Esophagus squamous epithelium (tissue), 5 donors: Measurements from ENCODE around the gene POU6F2. TPM values are rescaled to one million over a fixed set of nuclear protein-coding genes. Genes with fewer than 3 reads are reported as not detected.

Experiments used
- DNase-seq: peaks from one replicate; lab custom pipeline; 2025; lab: John Stamatoyannopoulos, UW
- H3K27ac ChIP-seq, 4 donors: fragments of 200-600 bp; sonication (generic); one replicate each; pipeline ENCODE4 v1.5.1; 2016 to 2019; ENCODE audit warnings: mild to moderate bottlenecking in 1 of 4
- H3K27me3 ChIP-seq, 4 donors: fragments of 200-600 bp; sonication (generic); 1 replicate in 3 of 4; 2 replicates in 1 of 4; pipeline versions ENCODE4 v1.5.1 to v1.6.0; 2017 to 2021; ENCODE audit warnings: antibody characterized with exemption in 1 of 4
- H3K36me3 ChIP-seq, 3 donors: fragments of 200-600 bp; sonication (generic); one replicate each; pipeline ENCODE4 v1.5.1; 2016 to 2019
- H3K4me1 ChIP-seq, 3 donors: fragments of 200-600 bp; sonication (generic); one replicate each; pipeline ENCODE4 v1.5.1; 2017 to 2019
- H3K4me3 ChIP-seq, 4 donors: fragments of 200-600 bp; sonication (generic); 1 replicate in 3 of 4; 2 replicates in 1 of 4; pipeline ENCODE4 v1.5.1; 2016 to 2019; ENCODE audit warnings: mild to moderate bottlenecking in 2 of 4, moderate library complexity in 1 of 4
- H3K9me3 ChIP-seq, 3 donors: fragments of 200-600 bp; sonication (generic); one replicate each; pipeline ENCODE4 v1.5.1; 2016 to 2019
- POLR2A ChIP-seq, 4 donors: fragments of 450-650 bp; IDR thresholded peaks; one replicate each; pipeline ENCODE4 v1.6.1; 2017; ENCODE audit warnings: antibody characterized with exemption in 4 of 4, mild to moderate bottlenecking in 4 of 4, moderate library complexity in 3 of 4
- whole genome bisulfite sequencing, 2 donors: methylation state at CpG; one replicate each; pipeline ENCODE4 v1.1.5; 2018; 5-methylcytosine and 5-hydroxymethylcytosine counted together
- intact Hi-C: fragments of 100-400 bp; cut with DNase I; formaldehyde crosslinking; loops from one replicate; pipeline ENCODE4 v1.15.0; 2022
- total RNA-seq, 4 donors: library from RNA; depleted of rRNA; stranded (reverse); fragments of >200 nt; gene quantifications; one replicate each; pipeline ENCODE4 v1.1.0, GENCODE V29; 2016
- TF ChIP-seq, protein P1 (sequence below), 6 experiments: fragments of 450-650 bp in 4 of 6; fragments of 200-600 bp in 2 of 6; sonication (generic) in 2 of 6; IDR thresholded peaks; one replicate each; pipeline ENCODE4 v1.5.1; 2016 to 2019; ENCODE audit warnings: antibody characterized with exemption in 6 of 6, mild to moderate bottlenecking in 4 of 6, moderate library complexity in 4 of 6
- donor health status: DM: yes; HTN: yes; CAD: no.

POU6F2 gene
- total RNA-seq, 4 donors from 2014 or later, result 0.76 to 1.6 TPM; not detected in 2

GRCh38 chr7:39132306-39132705 lies 154.6 kb downstream of the POU6F2 start:
- H3K36me3 ChIP-seq, result no peaks in the 10 kb centered on the region
- no peaks in the 10 kb centered on the region for H3K9me3 ChIP-seq
- H3K27ac ChIP-seq, result no peak overlapping the region
- TF ChIP-seq POLR2A (IDR thresholded peaks at IDR 0.05), result no peak
- TF ChIP-seq, protein P1, sequence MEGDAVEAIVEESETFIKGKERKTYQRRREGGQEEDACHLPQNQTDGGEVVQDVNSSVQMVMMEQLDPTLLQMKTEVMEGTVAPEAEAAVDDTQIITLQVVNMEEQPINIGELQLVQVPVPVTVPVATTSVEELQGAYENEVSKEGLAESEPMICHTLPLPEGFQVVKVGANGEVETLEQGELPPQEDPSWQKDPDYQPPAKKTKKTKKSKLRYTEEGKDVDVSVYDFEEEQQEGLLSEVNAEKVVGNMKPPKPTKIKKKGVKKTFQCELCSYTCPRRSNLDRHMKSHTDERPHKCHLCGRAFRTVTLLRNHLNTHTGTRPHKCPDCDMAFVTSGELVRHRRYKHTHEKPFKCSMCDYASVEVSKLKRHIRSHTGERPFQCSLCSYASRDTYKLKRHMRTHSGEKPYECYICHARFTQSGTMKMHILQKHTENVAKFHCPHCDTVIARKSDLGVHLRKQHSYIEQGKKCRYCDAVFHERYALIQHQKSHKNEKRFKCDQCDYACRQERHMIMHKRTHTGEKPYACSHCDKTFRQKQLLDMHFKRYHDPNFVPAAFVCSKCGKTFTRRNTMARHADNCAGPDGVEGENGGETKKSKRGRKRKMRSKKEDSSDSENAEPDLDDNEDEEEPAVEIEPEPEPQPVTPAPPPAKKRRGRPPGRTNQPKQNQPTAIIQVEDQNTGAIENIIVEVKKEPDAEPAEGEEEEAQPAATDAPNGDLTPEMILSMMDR (IDR thresholded peaks at IDR 0.05), result no peak
- H3K4me3 ChIP-seq, result no peak overlapping the region
- H3K27me3 ChIP-seq, result no peaks in the 10 kb centered on the region
- H3K4me1 ChIP-seq, result no peaks in the 10 kb centered on the region
- intact Hi-C loops, result no loop called here
- DNase-seq, result no peak
- WGBS, 2 donors, result 61 to 65% methylated on average over 5 of the region's 5 CpGs

DNA sequence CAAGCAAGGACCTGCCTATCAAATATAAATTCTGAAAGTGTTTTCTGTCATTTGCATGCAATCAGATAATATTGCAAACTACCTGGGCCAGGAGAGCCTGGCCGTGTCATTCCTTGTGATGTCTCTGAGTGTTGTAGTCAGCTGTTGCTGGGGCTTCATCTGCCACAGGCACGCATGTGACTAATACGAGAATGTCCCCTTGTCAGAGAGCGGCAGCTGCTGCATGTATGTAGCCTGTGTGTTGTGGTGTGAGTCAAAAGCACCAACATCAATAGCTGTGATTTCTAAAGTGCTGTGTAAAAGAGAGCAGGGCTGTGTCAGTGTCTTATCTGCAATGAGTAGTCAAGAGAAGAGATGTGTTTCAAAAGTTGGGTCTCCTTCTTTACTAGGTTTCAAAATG lies 155.4 kb downstream of the POU6F2 start:
- H3K4me1 ChIP-seq, result no peaks in the 10 kb centered on the region
- no peaks in the 10 kb centered on the region for H3K27me3 ChIP-seq
- TF ChIP-seq, protein P1 (IDR thresholded peaks at IDR 0.05), result no peak
- TF ChIP-seq POLR2A (IDR thresholded peaks at IDR 0.05), result no peak
- DNase-seq, result no peak
- WGBS, 2 donors, result 82% methylated on average over 4 of the region's 4 CpGs
- no peak overlapping the region for H3K27ac ChIP-seq
- H3K36me3 ChIP-seq, result no peaks in the 10 kb centered on the region
- no peaks in the 10 kb centered on the region for H3K9me3 ChIP-seq
- intact Hi-C loops, result no loop called here
- H3K4me3 ChIP-seq, result no peak overlapping the region

- WGBS, 2 donors, result 56 to 82% methylated on average over 1 of the region's 1 CpG
- no peak overlapping the region for H3K27ac ChIP-seq
- no peaks in the 10 kb centered on the region for H3K9me3 ChIP-seq
- no peaks in the 10 kb centered on the region for H3K36me3 ChIP-seq
- TF ChIP-seq POLR2A (IDR thresholded peaks at IDR 0.05), result no peak
- TF ChIP-seq, protein P1 (IDR thresholded peaks at IDR 0.05), result no peak
- H3K27me3 ChIP-seq, result no peaks in the 10 kb centered on the region
- no peak for DNase-seq
- H3K4me1 ChIP-seq, result no peaks in the 10 kb centered on the region
- intact Hi-C loops, result no loop called here
- H3K4me3 ChIP-seq, result no peak overlapping the region
These were observed 159.8 kb downstream of the POU6F2 start for GRCh38 chr7:39137480-39137879.

DNA sequence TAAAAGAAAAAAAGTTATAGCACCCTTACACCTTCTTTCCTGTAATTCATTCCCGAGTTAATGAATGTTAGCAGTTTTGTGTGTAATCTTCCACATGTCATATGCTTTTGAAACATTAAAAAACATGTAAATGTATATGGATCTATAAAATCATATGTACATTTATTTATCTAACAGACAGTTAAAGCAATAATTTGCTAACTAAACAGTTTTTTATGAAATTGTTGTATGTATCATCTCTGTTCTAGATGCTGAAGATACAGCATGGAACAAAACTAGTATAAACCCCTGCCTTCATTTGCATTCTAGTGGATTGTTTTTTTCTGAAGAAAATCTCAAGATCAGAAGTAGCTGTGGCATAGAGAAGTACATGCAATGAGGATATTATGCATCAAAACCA lies 165.0 kb downstream of the POU6F2 start:
- TF ChIP-seq, protein P1 (IDR thresholded peaks at IDR 0.05), result no peak
- TF ChIP-seq POLR2A (IDR thresholded peaks at IDR 0.05), result no peak
- intact Hi-C loops, result no loop called here
- no peak for DNase-seq
- Histone ChIP-seq H3K36me3 (no peaks in the 10 kb centered on the region), H3K27ac (no peak overlapping the region), H3K4me1 (no peaks in the 10 kb centered on the region), H3K9me3 (no peaks in the 10 kb centered on the region), H3K4me3 (no peak overlapping the region), H3K27me3 (no peaks in the 10 kb centered on the region)
- 75 to 86% methylated on average over 1 of the region's 1 CpG for WGBS, 2 donors

- no peaks in the 10 kb centered on the region for H3K27me3 ChIP-seq
- H3K9me3 ChIP-seq, result no peaks in the 10 kb centered on the region
- H3K36me3 ChIP-seq, result no peaks in the 10 kb centered on the region
- WGBS, 2 donors, result 57 to 68% methylated on average over 1 of the region's 1 CpG
- no peak overlapping the region for H3K27ac ChIP-seq
- DNase-seq, result no peak
- intact Hi-C loops, result no loop called here
- no peaks in the 10 kb centered on the region for H3K4me1 ChIP-seq
- TF ChIP-seq, protein P1 (IDR thresholded peaks at IDR 0.05), result no peak
- no peak for TF ChIP-seq POLR2A (IDR thresholded peaks at IDR 0.05)
- H3K4me3 ChIP-seq, result no peak overlapping the region
These were observed 166.7 kb downstream of the POU6F2 start for GRCh38 chr7:39144420-39144819.
